Inflammatory macrophage (primary cell): Measurements from ENCODE around the gene SLBP.

Source experiments
- DNase-seq, 2 donors: peaks; one replicate each; pipeline ENCODE4 v3.0.0-alpha.2; 2020 to 2022

Gene SLBP

GRCh38 chr4:1726146-1726934 lies 14.2 kb upstream of the SLBP start:
- peak; percentile 93 to 94 for DNase-seq

- no peak for DNase-seq
Measured at GRCh38 chr4:1725521-1725920, 13.4 kb upstream of the SLBP start.

- peak; percentile 77 to 85 for DNase-seq
Measured at GRCh38 chr4:1723131-1723801, 11.1 kb upstream of the SLBP start.

GRCh38 chr4:1722551-1723118 lies 10.5 kb upstream of the SLBP start:
- DNase-seq, result peak; percentile 32 to 42

GRCh38 chr4:1721666-1722550 lies 9.8 kb upstream of the SLBP start:
- peak; percentile 30 to 34 for DNase-seq

- peak; percentile 93 to 94 for DNase-seq
Measured at GRCh38 chr4:1721003-1721665, 9.0 kb upstream of the SLBP start, which contains the start of the genes TACC3 and TMEM129. TSS of gene TACC3 (plus strand) at chr4:1721521. CDS start at chr4:1723422, 1,901 bp downstream. TSS of gene TMEM129 (minus strand) at chr4:1721323. CDS start at chr4:1720837, 486 bp downstream.

- DNase-seq, result peak; percentile 21 to 49
Measured at GRCh38 chr4:1720163-1720983, 8.3 kb upstream of the SLBP start.

GRCh38 chr4:1718095-1718850 lies 6.2 kb upstream of the SLBP start:
- no peak for DNase-seq

- no peak for DNase-seq
Measured at GRCh38 chr4:1717129-1718094, 5.3 kb upstream of the SLBP start.

GRCh38 chr4:1716065-1716945 lies 4.2 kb upstream of the SLBP start:
- DNase-seq, result no peak

- peak; percentile 55 to 61 for DNase-seq
Measured at GRCh38 chr4:1715002-1715758, 3.1 kb upstream of the SLBP start.

GRCh38 chr4:1714303-1715001 lies 2.3 kb upstream of the SLBP start:
- peak in 1 of 2 donors; percentile 16 for DNase-seq

GRCh38 chr4:1713003-1713851 lies 1.1 kb upstream of the SLBP start:
- DNase-seq, result no peak

GRCh38 chr4:1711571-1712215 lies 426 bp downstream of the SLBP start:
- DNase-seq, result peak; percentile 48 to 69

GRCh38 chr4:1711055-1711570 lies 1.0 kb downstream of the SLBP start:
- DNase-seq, result no peak
